H1 (cell line): ENCODE measurements around the gene SRPRB. TPM values are rescaled to one million over a fixed set of nuclear protein-coding genes. Genes with fewer than 3 reads are reported as not detected.

Experiments
- CTCF ChIA-PET: fragments of 300-600 bp; sonication (Branson Sonifier 250); formaldehyde crosslinking; loops from one replicate; lab custom pipeline; 2021; ENCODE audit not compliant: partially characterized antibody; lab: Charles Lee
- POLR2A ChIA-PET: fragments of 300-600 bp; sonication (Branson Sonifier 250); formaldehyde crosslinking; loops from one replicate; lab custom pipeline; 2021; ENCODE audit warnings: inconsistent platforms; ENCODE audit not compliant: partially characterized antibody; lab: Charles Lee
- DNase-seq, 2 experiments: peaks; one replicate each; pipeline versions ENCODE4 v3.0.0 to v3.0.0-alpha.2; 2010 to 2022; ENCODE audit warnings: low spot score in 2 of 2, low read depth in 1 of 2, mixed read lengths in 1 of 2
- FAIRE-seq: peaks from 2 replicates; lab custom pipeline; 2011; peaks lifted over from hg19 to GRCh38; lab: Jason Lieb, UNC
- H2AFZ ChIP-seq: 2 replicates; pipeline ENCODE4 v1.8.1; 2012; ENCODE audit warnings: low read length, inconsistent platforms
- H2AK5ac ChIP-seq: 2 replicates; pipeline ENCODE4 v1.6.1; 2013; ENCODE audit warnings: low read depth, low read length
- H2BK120ac ChIP-seq: replicated peaks from 2 replicates; pipeline ENCODE3; 2013; ENCODE audit warnings: low read depth, low read length, inconsistent platforms
- H2BK12ac ChIP-seq: 2 replicates; pipeline ENCODE4 v1.6.1; 2013; ENCODE audit warnings: low read depth, low read length
- H2BK15ac ChIP-seq: 2 replicates; pipeline ENCODE4 v1.6.1; 2013; ENCODE audit warnings: low read length
- H2BK20ac ChIP-seq: 2 replicates; pipeline ENCODE4 v1.6.1; 2013; ENCODE audit warnings: low read length
- H2BK5ac ChIP-seq: 2 replicates; pipeline ENCODE4 v1.6.1; 2013; ENCODE audit warnings: low read depth, low read length
- H3K14ac ChIP-seq: 2 replicates; pipeline ENCODE4 v1.6.1; 2013; ENCODE audit warnings: inconsistent platforms; ENCODE audit not compliant: insufficient read length
- H3K18ac ChIP-seq: 2 replicates; pipeline ENCODE4 v1.6.1; 2013; ENCODE audit warnings: low read length; ENCODE audit errors: extremely low read depth
- H3K23ac ChIP-seq: 2 replicates; pipeline ENCODE4 v1.6.1; 2013; ENCODE audit warnings: inconsistent platforms; ENCODE audit not compliant: insufficient read length
- H3K23me2 ChIP-seq: 2 replicates; pipeline ENCODE4 v1.6.1; 2013; ENCODE audit warnings: low read depth, low read length
- H3K27ac ChIP-seq: 2 replicates; pipeline ENCODE4 v1.6.1; 2011; ENCODE audit warnings: low read depth, low read length, inconsistent platforms
- H3K27me3 ChIP-seq, 4 experiments: replicated peaks in 1 of 4; 1 replicate in 1 of 4; 2 replicates in 3 of 4; pipeline versions ENCODE4 v1.6.1 to v1.8.1; 2011 to 2013; ENCODE audit warnings: low read length in 3 of 4, mild to moderate bottlenecking in 3 of 4, inconsistent platforms in 2 of 4, mixed read lengths in 2 of 4, moderate library complexity in 1 of 4; ENCODE audit not compliant: control insufficient read depth in 3 of 4, insufficient read depth in 3 of 4; ENCODE audit errors: extremely low read depth in 1 of 4
- H3K36me3 ChIP-seq, 4 experiments: 2 replicates each; pipeline versions ENCODE4 v1.6.1 to v1.8.1; 2011 to 2013; ENCODE audit warnings: mild to moderate bottlenecking in 4 of 4, low read length in 3 of 4, moderate library complexity in 2 of 4, control low read depth in 1 of 4, inconsistent platforms in 1 of 4; ENCODE audit not compliant: insufficient read depth in 4 of 4, control insufficient read depth in 2 of 4
- H3K4ac ChIP-seq: replicated peaks from 2 replicates; pipeline ENCODE3; 2013; ENCODE audit warnings: low read length, low read depth, mixed read lengths, inconsistent platforms; ENCODE audit not compliant: insufficient read length
- H3K4me1 ChIP-seq, 4 experiments: replicated peaks in 1 of 4; 1 replicate in 1 of 4; 2 replicates in 3 of 4; pipeline versions ENCODE4 v1.6.1 to v1.8.1; 2011 to 2013; ENCODE audit warnings: low read length in 3 of 4, inconsistent platforms in 2 of 4, mixed read lengths in 1 of 4; ENCODE audit not compliant: insufficient read depth in 4 of 4, control insufficient read depth in 3 of 4
- H3K4me2 ChIP-seq, 2 experiments: 2 replicates each; pipeline versions ENCODE4 v1.6.1 to v1.8.1; 2011 to 2013; ENCODE audit warnings: low read depth in 2 of 2, low read length in 2 of 2, control low read depth in 1 of 2, inconsistent platforms in 1 of 2, mild to moderate bottlenecking in 1 of 2; ENCODE audit not compliant: insufficient read depth in 1 of 2
- H3K4me3 ChIP-seq, 4 experiments: fragments of 200-600, 300-600 bp in 1 of 4; sonication (generic), shearing (Covaris generic), sonication (Bioruptor Twin) in 1 of 4; 2 replicates each; pipeline versions ENCODE4 v1.5.1 to v1.8.1; 2011 to 2016; ENCODE audit warnings: low read length in 4 of 4, low read depth in 3 of 4, control low read depth in 2 of 4, inconsistent platforms in 2 of 4, mild to moderate bottlenecking in 2 of 4, mixed read lengths in 1 of 4, moderate library complexity in 1 of 4; ENCODE audit not compliant: insufficient read depth in 2 of 4; ENCODE audit errors: extremely low read depth in 1 of 4
- H3K56ac ChIP-seq: replicated peaks from 2 replicates; pipeline ENCODE3; 2013; ENCODE audit warnings: low read depth, mild to moderate bottlenecking, mixed read lengths, low read length, inconsistent platforms; ENCODE audit not compliant: insufficient read length
- H3K79me1 ChIP-seq: 2 replicates; pipeline ENCODE4 v1.6.1; 2013; ENCODE audit warnings: low read depth, low read length, control low read depth
- H3K79me2 ChIP-seq, 2 experiments: 2 replicates each; pipeline versions ENCODE4 v1.6.1 to v1.8.1; 2012 to 2013; ENCODE audit warnings: low read length in 2 of 2, mild to moderate bottlenecking in 2 of 2, inconsistent platforms in 1 of 2; ENCODE audit not compliant: insufficient read depth in 2 of 2, control insufficient read depth in 1 of 2
- H3K9ac ChIP-seq, 4 experiments: replicated peaks in 1 of 4; 1 replicate in 1 of 4; 2 replicates in 3 of 4; pipeline versions ENCODE4 v1.6.1 to v1.8.1; 2011 to 2013; ENCODE audit warnings: low read depth in 3 of 4, low read length in 3 of 4, control low read depth in 2 of 4, mild to moderate bottlenecking in 2 of 4, moderate library complexity in 2 of 4, inconsistent platforms in 1 of 4; ENCODE audit errors: extremely low read depth in 1 of 4
- H3K9me3 ChIP-seq, 2 experiments: 2 replicates each; pipeline versions ENCODE4 v1.6.1 to v1.8.1; 2012 to 2013; ENCODE audit warnings: mild to moderate bottlenecking in 2 of 2, moderate library complexity in 2 of 2, control low read depth in 1 of 2, inconsistent platforms in 1 of 2, low read depth in 1 of 2, low read length in 1 of 2, mixed read lengths in 1 of 2; ENCODE audit not compliant: insufficient read depth in 2 of 2
- H4K20me1 ChIP-seq, 2 experiments: replicated peaks in 1 of 2; 2 replicates each; pipeline versions ENCODE3 to v1.8.1; 2011 to 2013; ENCODE audit warnings: inconsistent platforms in 2 of 2, low read length in 2 of 2, mild to moderate bottlenecking in 1 of 2; ENCODE audit not compliant: insufficient read depth in 2 of 2, control insufficient read depth in 1 of 2
- H4K5ac ChIP-seq: 2 replicates; pipeline ENCODE4 v1.6.1; 2013; ENCODE audit warnings: low read length, low read depth, mixed read lengths, inconsistent platforms; ENCODE audit not compliant: insufficient read length
- H4K8ac ChIP-seq: 2 replicates; pipeline ENCODE4 v1.8.0; 2013; ENCODE audit warnings: mild to moderate bottlenecking, moderate library complexity, low read length, inconsistent platforms; ENCODE audit not compliant: insufficient read depth; ENCODE audit errors: extremely low read depth
- H4K91ac ChIP-seq: replicated peaks from 2 replicates; pipeline ENCODE3; 2013; ENCODE audit warnings: low read length, mixed read lengths, inconsistent platforms; ENCODE audit not compliant: insufficient read length
- ASH2L ChIP-seq: fragments of 200-600, 300-600 bp; sonication (generic); IDR thresholded peaks from one replicate; pipeline ENCODE4 v1.7.1; 2017; ENCODE audit warnings: low read length
- FOSL1 ChIP-seq: IDR thresholded peaks from 2 replicates; pipeline ENCODE4 v1.6.1; 2011; ENCODE audit warnings: mild to moderate bottlenecking, low read depth, low read length, moderate library complexity; ENCODE audit not compliant: insufficient read depth
- GABPA ChIP-seq: IDR thresholded peaks from 2 replicates; pipeline ENCODE4 v1.6.1; 2011; ENCODE audit warnings: mild to moderate bottlenecking, low read length, moderate library complexity, borderline replicate concordance; ENCODE audit not compliant: insufficient read depth
- JUND ChIP-seq: IDR thresholded peaks from 2 replicates; pipeline ENCODE4 v1.6.1; 2011; ENCODE audit warnings: mild to moderate bottlenecking, improper control_type of control experiment, low read length
- KDM1A ChIP-seq: fragments of 200-600, 300-600 bp; sonication (generic); IDR thresholded peaks from 2 replicates; pipeline ENCODE4 v1.7.1; 2016; ENCODE audit warnings: mild to moderate bottlenecking, low read length, borderline replicate concordance
- NANOG ChIP-seq: IDR thresholded peaks from 2 replicates; pipeline ENCODE4 v1.6.1; 2011; ENCODE audit warnings: low read length, low read depth, mild to moderate bottlenecking, inconsistent platforms; ENCODE audit not compliant: insufficient read depth, poor library complexity, severe bottlenecking
- NRF1 ChIP-seq: IDR thresholded peaks from 2 replicates; pipeline ENCODE4 v1.6.1; 2011; ENCODE audit warnings: mild to moderate bottlenecking, low read depth, low read length, improper control_type of control experiment
- RXRA ChIP-seq: IDR thresholded peaks from 2 replicates; pipeline ENCODE4 v1.6.1; 2011; ENCODE audit warnings: low read depth, mild to moderate bottlenecking, low read length, moderate library complexity; ENCODE audit not compliant: insufficient read depth
- SAP30 ChIP-seq: fragments of 300-600 bp; sonication (generic); IDR thresholded peaks from 2 replicates; pipeline ENCODE4 v1.7.1; 2012; ENCODE audit warnings: low read length, moderate library complexity, mild to moderate bottlenecking, inconsistent platforms; ENCODE audit not compliant: insufficient read depth, insufficient replicate concordance
- SP2 ChIP-seq: IDR thresholded peaks from 2 replicates; pipeline ENCODE4 v1.6.1; 2012; ENCODE audit warnings: mild to moderate bottlenecking, low read length, inconsistent platforms
- TAF7 ChIP-seq: optimal IDR thresholded peaks from 2 replicates; pipeline ENCODE3; 2011; ENCODE audit warnings: low read depth, mild to moderate bottlenecking, inconsistent platforms, low read length, moderate library complexity, borderline replicate concordance
- TBP ChIP-seq: IDR thresholded peaks from 2 replicates; pipeline ENCODE4 v1.6.1; 2011; ENCODE audit warnings: low read depth, low read length, improper control_type of control experiment
- WGBS, 2 experiments: shearing (Covaris generic) in 1 of 2; methylation state at CpG; one replicate each; pipeline versions ENCODE4 v1.1.6 to v1.1.7; 2013 to 2015; ENCODE audit warnings: low lambda C conversion rate in 2 of 2, mixed read lengths in 2 of 2, inconsistent platforms in 1 of 2, low coverage in 1 of 2, missing lambda C conversion rate in 1 of 2; ENCODE audit not compliant: insufficient replicate concordance in 2 of 2, insufficient coverage in 1 of 2, insufficient read length in 1 of 2; ENCODE audit errors: extremely low coverage in 1 of 2, missing lambda C conversion rate in 1 of 2; 5-methylcytosine and 5-hydroxymethylcytosine counted together
- polyA plus RNA-seq, 7 experiments: library from polyadenylated mRNA; depleted of rRNA in 3 of 7; stranded (reverse) in 5 of 7; unstranded in 2 of 7; fragments of >200 nt in 5 of 7; fragments of 200-250 nt in 2 of 7; gene quantifications; 1 replicate in 5 of 7; 2 replicates in 1 of 7; 4 replicates in 1 of 7; pipeline versions ENCODE4 v1.2.1 to v1.2.3, GENCODE V29; 2011 to 2013; ENCODE audit warnings: missing spikeins in 2 of 7, mixed read lengths in 2 of 7
- total RNA-seq: library from RNA; stranded (reverse); fragmentation: NEBNext Ultra II Directional; extraction: Animal tissue kit (Norgen Biotek cat#: 25700); gene quantifications from 2 replicates; pipeline ENCODE4 v1.2.1, GENCODE V29; 2021

The SRPRB gene
- total and polyA plus RNA-seq, 2 of the 8 experiments (the other 6 are each of a cell fraction or from before 2014, with no cell fraction given): 15.9 to 49.8 TPM

DNA sequence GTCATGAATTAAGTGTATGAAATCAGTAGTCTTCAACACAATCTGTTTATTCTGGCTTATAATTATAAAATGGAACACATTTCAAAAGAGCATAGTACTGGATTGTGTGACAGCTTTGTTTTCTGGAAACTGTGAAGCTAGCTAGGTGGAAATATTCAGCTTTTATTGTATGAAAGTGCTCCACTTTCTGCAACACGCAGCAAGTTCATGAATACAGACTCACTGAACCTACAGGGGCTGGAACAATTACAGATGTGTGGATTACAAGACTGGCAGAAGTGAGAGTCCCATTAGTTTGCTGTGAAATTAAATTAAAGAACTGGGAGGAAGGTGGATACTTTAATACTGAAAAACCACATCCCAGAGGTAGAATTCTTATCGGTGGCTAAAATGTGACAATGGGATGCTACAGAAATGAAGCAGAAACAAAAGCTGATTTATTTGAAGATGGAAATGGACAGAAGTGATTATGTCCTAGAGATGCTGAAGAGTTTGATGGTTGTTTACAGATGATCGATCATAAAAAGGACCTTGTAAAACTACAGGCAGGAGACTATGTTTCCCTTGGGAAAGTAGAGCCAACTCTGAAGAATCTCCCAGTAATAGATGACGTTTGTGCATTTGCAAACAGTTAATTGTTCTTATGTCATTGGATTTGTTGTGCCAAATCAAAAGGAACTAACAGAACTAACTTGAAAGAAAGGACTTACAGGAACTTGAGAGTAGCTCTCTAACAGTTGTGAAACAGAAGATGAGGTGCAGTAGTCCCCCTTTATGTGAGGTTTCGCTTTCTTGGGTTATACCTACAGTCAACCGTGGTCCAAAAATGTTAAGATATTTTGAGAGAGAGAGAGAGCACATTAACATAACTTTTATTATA lies 43.8 kb upstream of the SRPRB start:
- no peaks in the 10 kb centered on the region for H3K79me2 ChIP-seq
- H3K9me3 ChIP-seq: no peaks in the 10 kb centered on the region
- H3K56ac ChIP-seq: no peak overlapping the region
- FAIRE-seq: no peak
- H2BK120ac ChIP-seq: no peak overlapping the region
- H3K23me2 ChIP-seq: no peaks in the 10 kb centered on the region
- 89% methylated on average over 6 of the region's 6 CpGs; no CpG with 5 or more reads in 1 of the 2 experiments for WGBS, 2 experiments
- no peak overlapping the region for H2BK20ac ChIP-seq
- CTCF ChIA-PET: interaction anchor here (0.8 to 1.7 kb wide), 3 partner anchors 14 to 16 kb away, joined by 3 to 4 read pairs (median 3); partner anchors contain the start of gene TF
- no peak overlapping the region for H3K27ac ChIP-seq
- no peak overlapping the region for H2AFZ ChIP-seq
- no peak overlapping the region for H2BK12ac ChIP-seq
- H4K8ac ChIP-seq: no peak overlapping the region
- no peak overlapping the region for H2AK5ac ChIP-seq
- no peak overlapping the region for H3K23ac ChIP-seq
- H4K5ac ChIP-seq: no peak overlapping the region
- no peaks in the 10 kb centered on the region; a peak in 1 of 7 replicates for H3K27me3 ChIP-seq
- no peak overlapping the region for H3K18ac ChIP-seq
- no peaks in the 10 kb centered on the region for H3K79me1 ChIP-seq
- H3K4ac ChIP-seq: no peak overlapping the region
- peaks cover 0 to 8% (median under 1%) of the 10 kb centered on the region in 4 experiments; a peak in 2 of 7 replicates for H3K4me1 ChIP-seq
- H3K4me3 ChIP-seq: no peak overlapping the region
- no peak overlapping the region for H4K91ac ChIP-seq
- no peak overlapping the region for H2BK15ac ChIP-seq
- no peak for DNase-seq
- H3K4me2 ChIP-seq: no peak overlapping the region
- no peak overlapping the region for H2BK5ac ChIP-seq
- no peaks in the 10 kb centered on the region for H3K36me3 ChIP-seq
- no peak overlapping the region for H3K14ac ChIP-seq
- no peak overlapping the region for H3K9ac ChIP-seq
- POLR2A ChIA-PET: no interaction called here
- H4K20me1 ChIP-seq: no peaks in the 10 kb centered on the region
- TF ChIP-seq TAF7 (no peak), NANOG (no peak), ASH2L (no peak), FOSL1 (no peak), RXRA (no peak), GABPA (no peak), NRF1 (no peak), SP2 (no peak), JUND (no peak), SAP30 (no peak), TBP (no peak), KDM1A (no peak)
